Muscle of arm (tissue), 12 donors: Measurements from ENCODE around the gene POU3F1. TPM values are rescaled to one million over a fixed set of nuclear protein-coding genes. Genes with fewer than 3 reads are reported as not detected.

Experiments
- DNase-seq: peaks from one replicate; pipeline ENCODE4 v3.0.0-alpha.2; 2013
- polyA plus RNA-seq, 12 donors: library from polyadenylated mRNA; unstranded; fragments of 120-200 nt; gene quantifications; one replicate each; pipeline ENCODE4 v1.2.1, GENCODE V29; 2013; ENCODE audit not compliant: insufficient read length in 12 of 12

POU3F1 gene
- polyA plus RNA-seq, 12 donors: 0.31 to 3.3 (median 0.72) TPM; not detected in 2

GRCh38 chr1:38029081-38029681 is 17.4 kb downstream of the POU3F1 start:
- no peak for DNase-seq

- no peak for DNase-seq
Observed at GRCh38 chr1:38028671-38029070, 17.9 kb downstream of the POU3F1 start.

- no peak for DNase-seq
Observed at GRCh38 chr1:38028105-38028591, 18.4 kb downstream of the POU3F1 start.

- no peak for DNase-seq
Observed at GRCh38 chr1:38027201-38028104, 19.1 kb downstream of the POU3F1 start.

- DNase-seq: no peak
Observed at GRCh38 chr1:38026592-38027200, 19.9 kb downstream of the POU3F1 start.

- DNase-seq: no peak
Observed at GRCh38 chr1:38025664-38026063, 20.9 kb downstream of the POU3F1 start.

GRCh38 chr1:38025233-38025632 is 21.4 kb downstream of the POU3F1 start:
- no peak for DNase-seq

- DNase-seq: no peak
Observed at GRCh38 chr1:38022810-38023209, 23.8 kb downstream of the POU3F1 start.

GRCh38 chr1:38021969-38022368 is 24.6 kb downstream of the POU3F1 start:
- no peak for DNase-seq

GRCh38 chr1:38020396-38020795 is 26.2 kb downstream of the POU3F1 start:
- no peak for DNase-seq

- DNase-seq: no peak
Observed at GRCh38 chr1:38018864-38019343, 27.7 kb downstream of the POU3F1 start.

- DNase-seq: no peak
Observed at GRCh38 chr1:38015978-38016725, 30.4 kb downstream of the POU3F1 start.

GRCh38 chr1:38014724-38015424 is 31.7 kb downstream of the POU3F1 start:
- no peak for DNase-seq

- no peak for DNase-seq
Observed at GRCh38 chr1:38014171-38014570, 32.4 kb downstream of the POU3F1 start.

GRCh38 chr1:38013227-38013622 is 33.4 kb downstream of the POU3F1 start:
- no peak for DNase-seq

GRCh38 chr1:38012363-38013226 is 34.0 kb downstream of the POU3F1 start, which contains the start of gene UTP11:
TSS of gene UTP11 (plus strand) at chr1:38012734. CDS start at chr1:38012803, 69 bp downstream.
- peak; percentile 97 for DNase-seq

GRCh38 chr1:38009841-38010180 is 36.8 kb downstream of the POU3F1 start:
- no peak for DNase-seq

GRCh38 chr1:38009088-38009840 is 37.3 kb downstream of the POU3F1 start:
- DNase-seq: no peak
